PFSK-1 (cell line): ENCODE data around the gene HMX2.

Source experiments
- FOXP2 ChIP-seq: optimal IDR thresholded peaks from 2 replicates; pipeline ENCODE3; 2011; ENCODE audit warnings: borderline replicate concordance, control low read depth, inconsistent platforms; ENCODE audit not compliant: insufficient read depth; ENCODE audit errors: extremely low read length, extremely low read depth
- POLR2AphosphoS5 ChIP-seq: IDR thresholded peaks from 2 replicates; pipeline ENCODE4 v1.6.1; 2012; ENCODE audit warnings: low read depth, mild to moderate bottlenecking, control low read depth, low read length, moderate library complexity
- SIN3A ChIP-seq: IDR thresholded peaks from 2 replicates; pipeline ENCODE4 v1.6.1; 2012; ENCODE audit warnings: mild to moderate bottlenecking, low read length, moderate library complexity, borderline replicate concordance; ENCODE audit not compliant: insufficient read depth
- TAF1 ChIP-seq: IDR thresholded peaks from 2 replicates; pipeline ENCODE4 v1.6.1; 2012; ENCODE audit warnings: low read length, control low read depth, borderline replicate concordance; ENCODE audit not compliant: insufficient read depth
- TF ChIP-seq, protein P1 (sequence below), 2 experiments: IDR thresholded peaks; 2 replicates each; pipeline versions ENCODE4 v1.6.1 to v1.8.0; 2011 to 2012; ENCODE audit warnings: low read depth in 2 of 2, low read length in 2 of 2, control low read depth in 1 of 2, inconsistent platforms in 1 of 2, mild to moderate bottlenecking in 1 of 2, moderate library complexity in 1 of 2; ENCODE audit not compliant: insufficient read depth in 1 of 2

The HMX2 gene

GRCh38 chr10:123142701-123143161, 5.2 kb upstream of the HMX2 start:
- TF ChIP-seq FOXP2: no peak
- TF ChIP-seq POLR2AphosphoS5: no peak
- TF ChIP-seq SIN3A: no peak
- TF ChIP-seq, protein P1, sequence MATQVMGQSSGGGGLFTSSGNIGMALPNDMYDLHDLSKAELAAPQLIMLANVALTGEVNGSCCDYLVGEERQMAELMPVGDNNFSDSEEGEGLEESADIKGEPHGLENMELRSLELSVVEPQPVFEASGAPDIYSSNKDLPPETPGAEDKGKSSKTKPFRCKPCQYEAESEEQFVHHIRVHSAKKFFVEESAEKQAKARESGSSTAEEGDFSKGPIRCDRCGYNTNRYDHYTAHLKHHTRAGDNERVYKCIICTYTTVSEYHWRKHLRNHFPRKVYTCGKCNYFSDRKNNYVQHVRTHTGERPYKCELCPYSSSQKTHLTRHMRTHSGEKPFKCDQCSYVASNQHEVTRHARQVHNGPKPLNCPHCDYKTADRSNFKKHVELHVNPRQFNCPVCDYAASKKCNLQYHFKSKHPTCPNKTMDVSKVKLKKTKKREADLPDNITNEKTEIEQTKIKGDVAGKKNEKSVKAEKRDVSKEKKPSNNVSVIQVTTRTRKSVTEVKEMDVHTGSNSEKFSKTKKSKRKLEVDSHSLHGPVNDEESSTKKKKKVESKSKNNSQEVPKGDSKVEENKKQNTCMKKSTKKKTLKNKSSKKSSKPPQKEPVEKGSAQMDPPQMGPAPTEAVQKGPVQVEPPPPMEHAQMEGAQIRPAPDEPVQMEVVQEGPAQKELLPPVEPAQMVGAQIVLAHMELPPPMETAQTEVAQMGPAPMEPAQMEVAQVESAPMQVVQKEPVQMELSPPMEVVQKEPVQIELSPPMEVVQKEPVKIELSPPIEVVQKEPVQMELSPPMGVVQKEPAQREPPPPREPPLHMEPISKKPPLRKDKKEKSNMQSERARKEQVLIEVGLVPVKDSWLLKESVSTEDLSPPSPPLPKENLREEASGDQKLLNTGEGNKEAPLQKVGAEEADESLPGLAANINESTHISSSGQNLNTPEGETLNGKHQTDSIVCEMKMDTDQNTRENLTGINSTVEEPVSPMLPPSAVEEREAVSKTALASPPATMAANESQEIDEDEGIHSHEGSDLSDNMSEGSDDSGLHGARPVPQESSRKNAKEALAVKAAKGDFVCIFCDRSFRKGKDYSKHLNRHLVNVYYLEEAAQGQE (IDR thresholded peaks at IDR 0.05; ENCODE audit: insufficient read depth in 1 of 2, low read depth in 2 of 2, low read length in 2 of 2): no peak

- TF ChIP-seq SIN3A (no peak), POLR2AphosphoS5 (no peak), TAF1 (no peak), FOXP2 (no peak)
- TF ChIP-seq, protein P1 (IDR thresholded peaks at IDR 0.05; ENCODE audit: insufficient read depth in 1 of 2, low read depth in 2 of 2, low read length in 2 of 2): no peak
These were observed 4.6 kb upstream of the HMX2 start for GRCh38 chr10:123143162-123143824.

DNA sequence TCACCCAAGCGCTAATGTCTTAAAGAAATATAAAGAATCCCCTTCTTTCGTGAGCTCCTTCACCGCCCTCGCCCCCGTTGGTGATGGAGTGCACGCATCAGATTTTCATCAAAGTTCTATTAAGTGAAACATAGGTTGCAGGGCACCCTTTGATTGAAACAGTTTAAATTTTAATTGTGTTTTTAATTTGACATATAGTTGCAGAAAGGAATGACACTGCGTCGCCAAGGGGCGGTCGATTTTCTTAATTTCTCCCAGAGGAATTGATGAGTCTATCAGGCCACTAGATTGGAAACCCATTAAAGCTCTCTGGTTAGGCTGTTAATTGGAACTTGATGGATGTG, 4.1 kb upstream of the HMX2 start:
- no peak for TF ChIP-seq POLR2AphosphoS5
- TF ChIP-seq, protein P1 (IDR thresholded peaks at IDR 0.05; ENCODE audit: insufficient read depth in 1 of 2, low read depth in 2 of 2, low read length in 2 of 2): no peak
- no peak for TF ChIP-seq TAF1
- TF ChIP-seq SIN3A: no peak
- TF ChIP-seq FOXP2: no peak

DNA sequence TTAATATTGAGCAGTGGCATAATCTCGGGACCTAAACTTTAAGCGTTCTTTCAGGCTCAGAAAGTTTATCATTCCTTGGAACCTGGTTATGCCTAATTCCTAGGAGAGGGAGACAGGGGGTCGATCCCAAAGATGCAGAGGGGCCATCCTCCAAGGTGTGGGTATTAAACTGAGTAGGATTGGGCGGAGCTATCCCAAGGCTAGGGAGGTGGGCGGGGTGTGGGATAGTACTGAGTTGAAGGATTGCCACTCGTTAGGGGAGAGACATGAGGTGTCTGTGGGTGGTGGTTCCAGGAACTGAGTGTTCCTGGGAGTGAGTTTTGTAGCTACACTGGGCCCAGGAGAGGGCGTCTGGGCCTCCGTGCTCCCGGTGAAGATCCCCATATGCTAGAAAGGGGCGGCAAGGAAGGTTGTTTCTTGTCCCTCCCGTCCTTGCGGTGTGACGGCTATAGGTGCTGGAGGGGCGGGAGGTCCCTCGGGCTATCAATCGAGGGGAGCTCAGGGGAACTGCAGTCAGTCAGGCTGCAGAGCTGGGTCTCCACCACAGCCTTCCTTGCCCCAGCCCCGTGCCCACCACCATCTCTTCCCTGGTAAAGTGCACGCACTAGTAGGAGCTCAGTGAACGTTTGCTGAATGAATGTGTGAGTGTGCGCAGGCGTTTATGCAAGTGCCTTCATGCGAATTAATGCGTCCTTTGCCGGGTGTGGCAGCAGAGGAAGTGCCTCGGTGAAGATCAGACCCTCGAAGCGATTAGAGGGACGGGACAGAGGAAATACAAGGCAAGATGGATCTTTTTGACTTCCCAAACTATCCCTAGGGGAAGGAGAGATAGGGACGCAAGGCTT, 3.0 kb upstream of the HMX2 start:
- TF ChIP-seq TAF1: no peak
- no peak for TF ChIP-seq POLR2AphosphoS5
- TF ChIP-seq SIN3A: no peak
- no peak for TF ChIP-seq FOXP2
- TF ChIP-seq, protein P1 (IDR thresholded peaks at IDR 0.05; ENCODE audit: insufficient read depth in 1 of 2, low read depth in 2 of 2, low read length in 2 of 2): no peak
